C4-2B (cell line): ENCODE data around the gene NKAP.
"Not testable (repeated sequence)": the region's sequence is repeated elsewhere in the genome, so short reads cannot be mapped to it uniquely, and the experiment has no call there.

ENCODE experiments used
- H3K27ac ChIP-seq: fragments of 450-650 bp; 2 replicates; pipeline ENCODE4 v1.5.1; 2017
- ZFX ChIP-seq: fragments of 450-650 bp; IDR thresholded peaks from 2 replicates; pipeline ENCODE4 v1.6.1; 2017
- TF ChIP-seq, protein P1 (sequence below): fragments of 450-650 bp; conservative IDR thresholded peaks from 2 replicates; pipeline ENCODE4 v1.5.1; 2017; ENCODE audit warnings: mild to moderate bottlenecking

The NKAP gene

DNA sequence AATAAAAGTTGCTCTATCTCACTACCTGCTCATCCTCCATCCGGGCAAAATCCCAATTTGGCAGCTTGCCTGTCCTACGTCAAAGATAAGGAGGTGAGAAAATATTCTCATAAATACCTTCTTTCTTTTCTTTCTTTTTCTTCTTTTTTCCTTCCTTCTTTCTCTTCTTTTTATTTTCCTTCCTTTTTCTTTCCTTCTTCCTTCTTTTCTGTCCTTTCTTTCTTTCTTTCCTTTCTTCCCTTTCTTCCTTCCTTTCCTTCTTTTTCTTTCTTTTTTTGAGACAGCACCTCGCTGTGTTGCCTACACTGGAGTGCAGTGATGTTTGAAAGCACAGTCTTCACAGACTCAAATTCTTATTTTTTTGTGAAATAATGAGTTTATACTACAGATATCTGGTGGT, 38.6 kb upstream of the NKAP start:
- H3K27ac ChIP-seq, result no peak overlapping the region
- TF ChIP-seq, protein P1, sequence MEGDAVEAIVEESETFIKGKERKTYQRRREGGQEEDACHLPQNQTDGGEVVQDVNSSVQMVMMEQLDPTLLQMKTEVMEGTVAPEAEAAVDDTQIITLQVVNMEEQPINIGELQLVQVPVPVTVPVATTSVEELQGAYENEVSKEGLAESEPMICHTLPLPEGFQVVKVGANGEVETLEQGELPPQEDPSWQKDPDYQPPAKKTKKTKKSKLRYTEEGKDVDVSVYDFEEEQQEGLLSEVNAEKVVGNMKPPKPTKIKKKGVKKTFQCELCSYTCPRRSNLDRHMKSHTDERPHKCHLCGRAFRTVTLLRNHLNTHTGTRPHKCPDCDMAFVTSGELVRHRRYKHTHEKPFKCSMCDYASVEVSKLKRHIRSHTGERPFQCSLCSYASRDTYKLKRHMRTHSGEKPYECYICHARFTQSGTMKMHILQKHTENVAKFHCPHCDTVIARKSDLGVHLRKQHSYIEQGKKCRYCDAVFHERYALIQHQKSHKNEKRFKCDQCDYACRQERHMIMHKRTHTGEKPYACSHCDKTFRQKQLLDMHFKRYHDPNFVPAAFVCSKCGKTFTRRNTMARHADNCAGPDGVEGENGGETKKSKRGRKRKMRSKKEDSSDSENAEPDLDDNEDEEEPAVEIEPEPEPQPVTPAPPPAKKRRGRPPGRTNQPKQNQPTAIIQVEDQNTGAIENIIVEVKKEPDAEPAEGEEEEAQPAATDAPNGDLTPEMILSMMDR, result no peak
- TF ChIP-seq ZFX, result no peak

GRCh38 chrX:119981286-119982070, 37.9 kb upstream of the NKAP start:
- H3K27ac ChIP-seq, result no peak overlapping the region; the same call in 1 of the 2 replicates
- TF ChIP-seq, protein P1, result peak; percentile 77
- TF ChIP-seq ZFX, result no peak

GRCh38 chrX:119977172-119977571, 33.6 kb upstream of the NKAP start:
- not testable (repeated sequence) for H3K27ac ChIP-seq

DNA sequence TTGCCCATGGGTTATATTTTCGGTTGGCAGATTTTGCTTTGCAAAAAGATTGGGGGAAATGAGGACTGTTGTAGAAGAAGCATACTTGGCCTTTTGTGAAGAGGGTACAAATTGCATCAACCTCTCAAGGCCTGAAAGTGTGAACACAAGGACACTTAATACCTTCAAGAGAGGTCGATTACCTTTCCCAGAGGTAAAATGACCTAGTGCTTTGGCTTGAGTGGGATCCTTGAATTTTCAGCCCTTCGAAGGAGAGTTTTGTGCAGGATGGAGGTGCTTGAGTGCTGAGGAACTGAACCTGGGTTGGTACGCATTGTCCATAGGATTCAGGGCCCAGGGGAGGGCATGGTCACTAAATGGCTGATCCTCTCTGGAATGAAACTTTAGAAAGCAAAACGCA, 27.6 kb upstream of the NKAP start:
- TF ChIP-seq ZFX, result no peak
- TF ChIP-seq, protein P1, result no peak

DNA sequence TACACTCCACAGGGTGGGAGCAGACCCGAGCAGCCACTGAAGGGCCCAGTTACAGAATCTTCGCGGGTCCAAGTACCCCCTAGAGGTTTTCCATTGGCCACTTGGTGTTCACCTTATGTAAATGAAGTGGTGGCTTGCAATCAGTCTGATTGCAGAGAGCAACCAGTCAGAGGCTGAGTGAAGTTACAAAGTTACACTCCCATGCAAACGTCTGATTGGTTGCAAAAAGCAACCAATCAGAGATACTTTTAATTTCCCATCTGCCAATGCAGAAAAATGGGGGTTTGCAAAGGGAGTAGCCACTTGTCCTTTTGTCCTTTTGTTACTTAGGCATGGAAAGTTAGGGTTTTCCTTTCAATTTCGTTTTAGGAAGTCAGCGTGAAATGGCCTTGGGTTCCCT, 27.0 kb upstream of the NKAP start:
- H3K27ac ChIP-seq, result no peak overlapping the region
- TF ChIP-seq ZFX, result no peak
- TF ChIP-seq, protein P1, result no peak

More for the DNA sequence above, 27.6 kb upstream of the NKAP start:
- H3K27ac ChIP-seq, result no peak overlapping the region

DNA sequence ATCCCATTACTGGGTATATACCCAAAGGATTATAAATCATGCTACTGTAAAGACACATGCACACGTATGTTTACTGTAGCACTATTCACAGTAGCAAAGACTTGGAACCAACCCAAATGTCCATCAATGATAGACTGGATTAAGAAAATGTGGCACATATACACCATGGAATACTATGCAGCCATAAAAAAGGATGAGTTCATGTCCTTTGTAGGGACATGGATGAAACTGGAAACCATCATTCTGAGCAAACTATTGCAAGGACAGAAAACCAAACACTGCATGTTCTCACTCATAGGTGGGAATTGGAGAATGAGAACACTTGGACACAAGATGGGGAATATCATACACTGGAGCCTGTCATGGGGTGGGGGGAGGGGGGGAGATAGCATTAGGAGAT, 23.3 kb upstream of the NKAP start:
- H3K27ac ChIP-seq, result not testable (repeated sequence)

DNA sequence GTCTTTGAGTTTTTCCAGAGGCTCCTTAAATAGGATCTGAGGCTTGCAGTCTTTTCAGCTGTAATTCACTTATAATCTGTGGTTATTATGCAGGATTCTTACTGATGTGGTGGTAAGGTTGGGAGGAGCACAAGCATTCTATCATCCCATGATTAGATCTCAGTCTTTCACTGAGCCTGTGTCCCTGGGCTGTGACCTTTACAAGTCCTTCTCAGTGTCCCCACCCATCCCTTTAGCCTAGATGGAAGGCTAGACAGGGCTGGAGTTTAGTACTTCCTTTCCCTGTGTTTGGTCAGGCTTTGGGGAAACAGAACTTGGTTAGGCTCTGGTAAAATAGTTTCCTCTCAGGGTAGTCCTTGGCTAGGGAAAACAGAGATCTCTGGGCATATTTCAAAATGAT, 17.1 kb upstream of the NKAP start:
- no peak overlapping the region for H3K27ac ChIP-seq
- no peak for TF ChIP-seq ZFX
- TF ChIP-seq, protein P1, result no peak

DNA sequence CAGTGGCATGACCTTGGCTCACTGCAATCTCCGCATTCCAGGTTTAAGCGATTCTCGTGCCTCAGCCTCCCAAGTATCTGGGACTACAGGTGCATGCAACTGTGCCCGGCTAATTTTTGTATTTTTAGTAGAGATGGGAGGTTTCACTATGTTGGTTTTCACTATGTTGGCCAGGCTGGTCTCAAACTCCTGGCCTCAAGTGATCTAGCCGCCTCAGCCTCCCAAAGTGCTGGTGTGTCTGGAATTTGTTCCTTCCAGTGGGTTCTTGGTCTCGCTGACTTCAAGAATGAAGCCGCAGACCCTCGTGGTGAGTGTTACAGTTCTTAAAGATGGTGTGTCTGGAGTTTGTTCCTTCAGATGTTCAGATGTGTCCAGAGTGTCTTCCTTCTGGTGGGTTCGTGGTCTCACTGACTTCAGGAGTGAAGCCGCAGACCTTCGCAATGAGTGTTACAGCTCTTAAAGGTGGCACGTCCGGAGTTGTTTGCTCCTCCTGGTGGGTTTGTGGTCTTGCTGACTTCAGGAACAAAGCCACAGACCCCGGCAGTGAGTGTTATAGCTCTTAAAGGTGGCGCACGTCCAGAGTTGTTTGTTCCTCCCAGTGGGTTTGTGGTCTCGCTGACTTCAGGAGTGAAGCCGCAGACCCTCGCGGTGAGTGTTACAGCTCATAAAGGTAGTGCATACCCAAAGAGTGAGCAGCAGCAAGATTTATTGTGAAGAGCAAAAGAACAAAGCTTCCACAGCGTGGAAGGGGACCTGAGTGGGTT, 12.4 kb upstream of the NKAP start:
- not testable (repeated sequence) for H3K27ac ChIP-seq

GRCh38 chrX:119954374-119954773, 10.8 kb upstream of the NKAP start:
- no peak overlapping the region for H3K27ac ChIP-seq

More at GRCh38 chrX:119954374-119954773, 10.8 kb upstream of the NKAP start:
- no peak for TF ChIP-seq ZFX
- TF ChIP-seq, protein P1, result no peak
